Stimulated activated CD8-positive, alpha-beta memory T cell treated with anti-CD3 and anti-CD28 coated beads, Interleukin-7, amount 100 ng/mL, for 48 hours (primary cell): ENCODE measurements around the gene CYBRD1.
"Not testable (repeated sequence)": the region's sequence is repeated elsewhere in the genome, so short reads cannot be mapped to it uniquely, and the experiment has no call there.

ENCODE experiments used
- DNase-seq, 2 donors: peaks; one replicate each; pipeline ENCODE4 v3.0.0-alpha.2; 2020; ENCODE audit warnings: low read depth in 1 of 2; ENCODE audit errors: extremely low read depth in 1 of 2

The CYBRD1 gene, protein sequence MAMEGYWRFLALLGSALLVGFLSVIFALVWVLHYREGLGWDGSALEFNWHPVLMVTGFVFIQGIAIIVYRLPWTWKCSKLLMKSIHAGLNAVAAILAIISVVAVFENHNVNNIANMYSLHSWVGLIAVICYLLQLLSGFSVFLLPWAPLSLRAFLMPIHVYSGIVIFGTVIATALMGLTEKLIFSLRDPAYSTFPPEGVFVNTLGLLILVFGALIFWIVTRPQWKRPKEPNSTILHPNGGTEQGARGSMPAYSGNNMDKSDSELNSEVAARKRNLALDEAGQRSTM

DNA sequence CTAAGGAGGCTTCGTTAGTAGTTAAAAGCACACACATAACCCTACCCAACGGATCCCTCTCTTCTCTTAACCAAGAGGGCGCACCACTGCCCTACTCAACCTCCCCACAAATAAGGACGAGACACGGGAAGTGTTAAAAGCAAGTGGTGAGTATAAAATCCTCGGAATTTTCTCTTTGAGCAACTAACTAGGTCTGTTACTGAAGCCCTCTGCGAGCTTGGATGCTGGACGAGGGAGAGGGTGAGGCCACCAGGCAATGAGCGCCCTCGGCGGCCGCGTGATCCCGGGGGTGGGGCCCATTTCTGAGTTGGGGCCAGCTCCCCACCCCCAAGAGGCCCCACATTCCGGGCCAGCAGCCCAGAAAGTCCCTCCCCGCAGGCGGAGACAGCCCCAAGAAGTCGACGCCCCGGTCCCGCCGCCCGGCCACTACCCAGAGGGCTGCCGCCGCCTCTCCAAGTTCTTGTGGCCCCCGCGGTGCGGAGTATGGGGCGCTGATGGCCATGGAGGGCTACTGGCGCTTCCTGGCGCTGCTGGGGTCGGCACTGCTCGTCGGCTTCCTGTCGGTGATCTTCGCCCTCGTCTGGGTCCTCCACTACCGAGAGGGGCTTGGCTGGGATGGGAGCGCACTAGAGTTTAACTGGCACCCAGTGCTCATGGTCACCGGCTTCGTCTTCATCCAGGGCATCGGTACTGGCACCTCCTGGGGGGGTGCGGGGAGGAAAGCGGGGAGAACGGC lies at the start of gene CYBRD1:
Gene CYBRD1 (plus strand): TSS at position 423 of the 736 bp plus-strand sequence. CDS start 72 bp downstream, at position 495.
- no peak for DNase-seq

- DNase-seq: no peak
These were observed 46.3 kb upstream of the CYBRD1 start for GRCh38 chr2:171475979-171476378.

GRCh38 chr2:171478345-171478744 lies 43.9 kb upstream of the CYBRD1 start:
- DNase-seq: no peak

GRCh38 chr2:171479154-171479814 lies 43.0 kb upstream of the CYBRD1 start:
- no peak for DNase-seq

DNA sequence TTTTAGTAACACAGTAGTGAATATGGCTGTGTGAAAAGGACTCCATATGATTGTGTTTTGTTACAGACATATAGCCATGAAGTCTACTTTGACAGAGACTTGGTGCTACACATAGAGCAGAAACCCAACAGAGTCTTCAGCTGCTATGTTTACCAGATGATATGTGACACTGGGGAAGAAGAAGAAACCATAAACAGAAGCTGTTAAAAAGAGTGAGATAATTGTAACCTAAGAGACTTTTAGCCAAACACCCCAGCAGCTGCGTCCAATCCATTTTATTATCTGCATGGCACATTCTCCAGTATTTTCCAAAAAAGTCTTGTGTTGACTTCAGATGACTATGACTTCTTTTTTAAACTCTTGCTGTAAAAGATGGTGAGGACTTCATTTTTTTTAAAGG lies 41.4 kb upstream of the CYBRD1 start:
- DNase-seq: no peak

- DNase-seq: no peak
These were observed 40.0 kb upstream of the CYBRD1 start for GRCh38 chr2:171482308-171482707.

- no peak for DNase-seq
These were observed 39.4 kb upstream of the CYBRD1 start for GRCh38 chr2:171482877-171483276.

- DNase-seq: no peak
These were observed 38.5 kb upstream of the CYBRD1 start for GRCh38 chr2:171483793-171484192.

- no peak for DNase-seq
These were observed 37.2 kb upstream of the CYBRD1 start for GRCh38 chr2:171485116-171485515.

DNA sequence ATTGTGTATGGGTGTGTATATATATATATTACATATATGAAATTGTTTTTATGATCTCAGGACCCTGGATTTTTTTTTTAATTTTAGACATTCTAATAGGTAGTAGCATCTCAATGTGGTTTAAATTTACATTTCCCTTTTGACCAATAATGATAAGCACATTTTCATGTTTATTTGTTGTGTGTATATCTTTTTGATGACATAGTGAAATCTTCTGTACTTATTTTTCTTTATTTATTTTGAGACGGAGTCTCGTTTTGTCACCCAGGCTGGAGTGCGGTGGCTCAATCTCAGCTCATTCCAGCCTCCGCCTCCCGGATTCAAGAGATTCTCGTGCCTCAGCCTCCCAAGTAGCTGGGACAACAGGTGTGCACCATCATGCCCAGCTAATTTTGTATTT lies 35.1 kb upstream of the CYBRD1 start:
- no peak for DNase-seq

- DNase-seq: no peak
These were observed 34.4 kb upstream of the CYBRD1 start for GRCh38 chr2:171487803-171488259.

GRCh38 chr2:171490577-171490976 lies 31.7 kb upstream of the CYBRD1 start:
- no peak for DNase-seq

DNA sequence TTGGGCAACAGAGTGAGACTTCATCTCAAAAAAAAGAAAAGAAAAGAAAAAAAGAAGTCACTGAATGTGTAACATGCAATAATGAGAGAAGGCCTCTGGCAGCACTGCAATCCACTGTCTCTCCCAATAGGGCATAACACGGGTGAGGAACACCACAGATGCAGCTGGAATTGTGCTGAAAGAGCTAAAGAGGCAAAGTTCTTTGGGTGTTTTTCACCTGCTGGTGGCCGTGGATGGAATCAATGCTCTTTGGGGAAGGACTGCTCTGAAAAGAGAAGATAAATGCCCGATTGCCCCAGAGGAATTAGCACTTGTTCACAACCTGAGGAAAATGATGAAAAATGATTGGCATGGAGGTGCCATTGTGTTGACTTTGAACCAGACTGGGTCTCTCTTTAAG lies 31.0 kb upstream of the CYBRD1 start:
- DNase-seq: no peak

DNA sequence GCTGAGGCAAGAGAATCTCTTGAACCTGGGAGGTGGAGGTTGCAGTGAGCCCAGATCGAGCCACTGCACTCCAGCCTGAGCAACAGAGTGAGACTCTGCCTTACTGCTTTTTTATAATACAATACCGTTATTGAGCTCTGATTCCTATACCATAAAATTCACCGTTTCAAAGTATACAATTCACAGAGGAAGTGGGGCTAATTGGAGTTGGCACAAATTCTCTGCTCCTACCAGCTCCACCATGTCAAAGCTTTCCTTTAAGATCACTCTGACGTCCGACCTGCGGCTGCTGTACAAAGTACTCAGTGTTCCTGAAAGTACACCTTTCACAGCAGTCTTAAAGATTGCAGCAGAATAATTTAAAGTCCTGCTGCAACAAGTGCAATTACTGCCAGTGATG lies 29.6 kb upstream of the CYBRD1 start:
- DNase-seq: no peak

DNA sequence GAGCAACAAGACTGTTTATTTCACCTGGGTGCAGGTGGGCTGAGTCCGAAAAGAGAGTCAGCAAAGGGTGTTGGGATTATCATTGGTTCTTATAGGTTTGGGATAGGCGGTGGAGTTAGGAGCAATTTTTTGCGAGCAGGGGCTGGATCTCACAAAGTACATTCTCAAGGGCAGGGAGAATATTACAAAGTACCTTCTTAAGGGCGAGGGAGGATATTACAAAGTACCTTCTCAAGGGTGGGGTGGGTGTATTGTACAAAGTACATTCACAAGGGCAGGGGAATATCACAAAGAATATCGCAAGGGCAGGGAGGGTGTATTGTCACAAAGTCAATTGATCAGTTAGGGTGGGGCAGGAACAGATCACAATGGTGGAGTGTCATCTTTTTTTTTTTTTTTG lies 24.6 kb upstream of the CYBRD1 start:
- not testable (repeated sequence) for DNase-seq

- DNase-seq: no peak
These were observed 16.9 kb upstream of the CYBRD1 start for GRCh38 chr2:171505374-171505773.

DNA sequence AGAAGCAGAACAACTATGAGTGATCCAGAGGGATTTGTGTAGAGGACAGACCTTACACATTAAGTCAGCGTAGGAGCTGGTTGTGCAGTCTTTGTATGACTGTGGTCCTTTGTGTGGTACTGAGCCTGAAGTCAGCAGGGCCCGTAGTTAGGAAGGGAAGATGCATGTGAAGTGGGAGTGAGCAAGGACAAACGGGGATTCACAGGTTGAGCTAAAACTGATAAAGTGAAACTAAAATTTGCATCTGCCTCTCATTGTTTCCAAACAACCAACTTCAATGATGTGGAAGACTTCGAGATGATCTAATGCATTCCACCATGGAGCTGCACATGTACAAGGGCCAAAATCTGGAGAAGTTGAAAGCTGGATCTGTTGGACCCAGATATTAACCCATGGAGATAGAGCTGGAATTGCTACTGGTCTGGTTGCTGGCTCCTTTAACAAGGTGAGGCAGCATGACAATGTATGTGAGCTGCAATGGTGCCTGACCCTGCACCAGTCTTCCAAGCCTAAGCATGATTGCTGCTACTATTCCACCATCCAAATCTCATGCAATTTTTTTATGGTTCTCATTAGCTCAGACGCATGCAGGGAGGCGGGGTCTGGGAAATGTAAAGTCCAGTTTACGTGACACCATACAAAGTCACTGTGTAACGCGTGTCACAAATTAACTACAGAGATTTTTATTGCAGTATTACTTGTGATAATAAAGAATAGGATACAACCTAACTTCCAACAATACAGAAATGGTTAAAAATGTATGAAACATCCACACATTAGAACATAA lies 12.1 kb upstream of the CYBRD1 start:
- no peak for DNase-seq

GRCh38 chr2:171512014-171512413 lies 10.3 kb upstream of the CYBRD1 start:
- DNase-seq: no peak

DNA sequence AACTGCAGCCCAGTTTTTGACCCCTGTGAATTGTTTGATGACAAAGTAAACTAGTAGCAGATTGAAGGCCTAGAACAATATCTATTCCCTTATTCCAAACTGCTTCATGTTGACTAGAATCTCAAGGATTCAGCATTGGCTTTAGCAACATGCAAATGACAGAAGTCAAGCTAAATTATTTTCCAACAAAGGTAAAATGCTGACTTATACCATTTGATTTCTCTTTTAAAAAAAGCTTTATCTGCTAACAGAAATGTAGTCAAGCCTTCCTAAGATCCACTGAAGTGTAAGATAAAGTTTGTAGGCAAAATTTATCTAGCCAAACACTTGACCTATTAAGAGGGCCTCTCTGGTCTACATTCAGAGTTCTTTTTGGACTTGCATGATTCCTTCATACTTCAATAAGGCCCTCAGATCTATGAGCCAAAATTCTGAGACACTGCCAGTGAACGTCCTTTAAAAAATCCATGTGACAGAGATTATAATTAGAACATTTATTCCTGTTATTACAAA lies 9.5 kb upstream of the CYBRD1 start:
- no peak for DNase-seq

DNA sequence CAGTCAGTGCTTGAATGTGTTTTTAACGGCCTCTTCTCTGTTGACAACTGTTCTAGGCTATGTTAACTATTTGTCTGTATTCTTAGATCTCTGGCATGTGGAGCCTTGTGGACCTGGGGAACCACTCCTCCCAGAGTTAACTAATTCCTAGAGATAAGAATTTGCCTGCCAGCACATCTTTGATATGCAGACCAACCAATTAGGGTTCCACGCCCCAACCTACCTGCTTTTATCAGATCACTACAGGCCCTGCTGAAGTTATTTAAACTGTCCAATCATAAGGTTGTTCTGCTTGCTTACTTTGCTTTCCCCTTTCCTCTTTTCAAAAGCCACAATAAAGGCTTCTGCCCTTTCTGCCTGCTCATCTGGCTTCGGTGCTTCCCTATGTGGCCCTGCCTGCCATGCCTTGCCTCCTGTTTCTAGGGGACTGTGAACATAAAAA lies 8.5 kb upstream of the CYBRD1 start:
- DNase-seq: no peak
